ENCODE measurements around the gene SDK2.

SDK2 gene

GRCh38 chr17:73535746-73536145 is 108.5 kb downstream of the SDK2 start:
- DNase-seq (ENCODE audit: low read depth in 1 of 2, low spot score in 1 of 2) = no peak
- TF ChIP-seq JUND (IDR thresholded peaks at IDR 0.05; ENCODE audit: low read depth) = no peak
- in situ Hi-C loops (cut with HindIII; ENCODE audit: low pct_unique_long_range_greater_than_20kb, low sequenced_read_pairs) = no loop called here

DNA sequence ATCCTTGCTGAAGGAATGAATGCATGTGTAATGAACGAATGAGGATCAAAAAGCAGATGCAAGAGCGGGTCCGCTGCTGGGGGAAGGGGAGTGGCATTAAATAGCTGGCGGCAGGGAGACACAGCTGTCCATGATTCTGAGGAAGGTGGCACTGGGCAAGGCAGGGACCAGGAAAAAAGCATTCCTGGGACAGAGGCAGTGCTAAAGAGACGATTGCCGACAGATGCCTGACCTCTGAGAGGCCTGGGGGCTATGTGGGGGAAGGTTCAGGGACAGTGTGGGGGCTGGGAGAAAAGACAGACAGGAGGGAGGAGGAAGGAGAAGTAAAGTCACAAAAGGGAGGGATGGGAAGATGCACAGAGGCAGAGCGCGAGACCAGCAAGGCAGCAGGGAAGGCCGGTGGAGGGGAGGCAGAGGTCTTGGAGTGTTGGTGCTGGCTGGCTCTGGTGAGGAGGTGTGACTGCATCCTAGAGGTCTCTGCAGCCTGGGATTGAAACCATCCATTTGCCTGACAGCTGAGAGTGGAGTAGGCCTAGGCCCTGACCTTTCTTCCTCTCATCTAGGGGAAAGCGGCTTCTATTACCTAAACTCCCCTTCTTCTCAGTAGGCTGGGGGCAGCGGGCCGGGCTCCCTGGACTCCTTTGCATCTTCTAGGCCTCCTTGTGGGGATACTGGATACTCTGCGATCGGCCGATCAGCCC is 109.9 kb downstream of the SDK2 start:
- DNase-seq (ENCODE audit: low read depth in 1 of 2, low spot score in 1 of 2) = no peak
- TF ChIP-seq JUND (IDR thresholded peaks at IDR 0.05; ENCODE audit: low read depth) = no peak
- in situ Hi-C loops (cut with HindIII; ENCODE audit: low pct_unique_long_range_greater_than_20kb, low sequenced_read_pairs) = no loop called here

GRCh38 chr17:73533781-73534180 is 110.5 kb downstream of the SDK2 start:
- DNase-seq (ENCODE audit: low read depth in 1 of 2, low spot score in 1 of 2) = no peak
- in situ Hi-C loops (cut with HindIII; ENCODE audit: low pct_unique_long_range_greater_than_20kb, low sequenced_read_pairs) = no loop called here
- no peak for TF ChIP-seq JUND (IDR thresholded peaks at IDR 0.05; ENCODE audit: low read depth)

- no peak for TF ChIP-seq JUND (IDR thresholded peaks at IDR 0.05; ENCODE audit: low read depth)
- no peak for DNase-seq (ENCODE audit: low read depth in 1 of 2, low spot score in 1 of 2)
- in situ Hi-C loops (cut with HindIII; ENCODE audit: low pct_unique_long_range_greater_than_20kb, low sequenced_read_pairs) = no loop called here
Measured at GRCh38 chr17:73533127-73533526, 111.1 kb downstream of the SDK2 start.

GRCh38 chr17:73532421-73532901 is 111.8 kb downstream of the SDK2 start:
- in situ Hi-C loops (cut with HindIII; ENCODE audit: low pct_unique_long_range_greater_than_20kb, low sequenced_read_pairs) = no loop called here
- DNase-seq (ENCODE audit: low read depth in 1 of 2, low spot score in 1 of 2) = no peak
- TF ChIP-seq JUND (IDR thresholded peaks at IDR 0.05; ENCODE audit: low read depth) = no peak

GRCh38 chr17:73531158-73531557 is 113.1 kb downstream of the SDK2 start:
- no peak for DNase-seq (ENCODE audit: low read depth in 1 of 2, low spot score in 1 of 2)
- in situ Hi-C loops (cut with HindIII; ENCODE audit: low pct_unique_long_range_greater_than_20kb, low sequenced_read_pairs) = no loop called here
- TF ChIP-seq JUND (IDR thresholded peaks at IDR 0.05; ENCODE audit: low read depth) = no peak

GRCh38 chr17:73528679-73529078 is 115.6 kb downstream of the SDK2 start:
- in situ Hi-C loops (cut with HindIII; ENCODE audit: low pct_unique_long_range_greater_than_20kb, low sequenced_read_pairs) = no loop called here
- no peak for DNase-seq (ENCODE audit: low read depth in 1 of 2, low spot score in 1 of 2)
- no peak for TF ChIP-seq JUND (IDR thresholded peaks at IDR 0.05; ENCODE audit: low read depth)

DNA sequence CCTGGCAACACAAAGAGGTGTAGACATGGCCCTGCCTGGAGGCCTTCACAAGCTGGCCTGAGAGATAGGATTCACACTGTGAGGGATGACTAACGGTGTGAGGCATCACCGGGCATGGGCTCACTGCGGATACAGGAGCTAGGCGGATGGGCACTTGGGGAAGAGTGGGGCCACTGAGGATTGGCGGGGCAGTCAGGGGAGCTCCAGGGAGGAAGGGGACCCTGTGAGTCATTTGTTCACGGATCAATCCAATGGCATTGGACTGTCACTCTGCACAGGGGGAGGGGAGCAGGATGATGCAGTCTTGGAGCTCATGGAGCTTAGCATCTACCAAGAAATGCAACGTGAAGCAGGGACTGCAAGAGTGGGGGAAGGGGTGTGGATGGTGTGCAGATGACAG is 117.3 kb downstream of the SDK2 start:
- no peak for TF ChIP-seq JUND (IDR thresholded peaks at IDR 0.05; ENCODE audit: low read depth)
- no peak for DNase-seq (ENCODE audit: low read depth in 1 of 2, low spot score in 1 of 2)
- in situ Hi-C loops (cut with HindIII; ENCODE audit: low pct_unique_long_range_greater_than_20kb, low sequenced_read_pairs) = no loop called here

- TF ChIP-seq JUND (IDR thresholded peaks at IDR 0.05; ENCODE audit: low read depth) = no peak
- no peak for DNase-seq (ENCODE audit: low read depth in 1 of 2, low spot score in 1 of 2)
- in situ Hi-C loops (cut with HindIII; ENCODE audit: low pct_unique_long_range_greater_than_20kb, low sequenced_read_pairs) = no loop called here
Measured at GRCh38 chr17:73524941-73525679, 119.1 kb downstream of the SDK2 start.

GRCh38 chr17:73522696-73523095 is 121.5 kb downstream of the SDK2 start:
- no peak for DNase-seq (ENCODE audit: low read depth in 1 of 2, low spot score in 1 of 2)
- TF ChIP-seq JUND (IDR thresholded peaks at IDR 0.05; ENCODE audit: low read depth) = no peak
- in situ Hi-C loops (cut with HindIII; ENCODE audit: low pct_unique_long_range_greater_than_20kb, low sequenced_read_pairs) = no loop called here

- in situ Hi-C loops (cut with HindIII; ENCODE audit: low pct_unique_long_range_greater_than_20kb, low sequenced_read_pairs) = no loop called here
- no peak for DNase-seq (ENCODE audit: low read depth in 1 of 2, low spot score in 1 of 2)
- no peak for TF ChIP-seq JUND (IDR thresholded peaks at IDR 0.05; ENCODE audit: low read depth)
Measured at GRCh38 chr17:73522107-73522506, 122.1 kb downstream of the SDK2 start.

DNA sequence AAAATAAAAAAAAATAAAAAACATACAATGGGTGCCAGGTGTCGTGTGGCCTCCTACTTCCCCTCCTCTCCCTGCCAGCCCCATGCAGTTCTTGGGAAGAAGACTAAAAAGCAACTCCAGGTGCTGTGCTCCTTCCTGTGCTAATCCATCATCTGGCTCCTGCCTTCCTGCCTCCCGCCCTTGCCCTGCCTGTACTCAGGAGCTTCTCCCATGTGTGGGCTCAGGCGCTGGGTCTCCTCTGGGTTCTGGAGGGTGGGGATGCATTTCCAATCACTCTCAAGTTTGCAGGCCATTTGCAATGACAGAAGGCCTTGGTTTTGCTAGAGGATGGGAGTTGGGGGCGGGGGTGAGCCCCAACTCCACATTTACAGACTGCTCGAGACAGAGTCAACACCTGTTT is 122.9 kb downstream of the SDK2 start:
- in situ Hi-C loops (cut with HindIII; ENCODE audit: low pct_unique_long_range_greater_than_20kb, low sequenced_read_pairs) = no loop called here
- no peak for DNase-seq (ENCODE audit: low read depth in 1 of 2, low spot score in 1 of 2)
- no peak for TF ChIP-seq JUND (IDR thresholded peaks at IDR 0.05; ENCODE audit: low read depth)

DNA sequence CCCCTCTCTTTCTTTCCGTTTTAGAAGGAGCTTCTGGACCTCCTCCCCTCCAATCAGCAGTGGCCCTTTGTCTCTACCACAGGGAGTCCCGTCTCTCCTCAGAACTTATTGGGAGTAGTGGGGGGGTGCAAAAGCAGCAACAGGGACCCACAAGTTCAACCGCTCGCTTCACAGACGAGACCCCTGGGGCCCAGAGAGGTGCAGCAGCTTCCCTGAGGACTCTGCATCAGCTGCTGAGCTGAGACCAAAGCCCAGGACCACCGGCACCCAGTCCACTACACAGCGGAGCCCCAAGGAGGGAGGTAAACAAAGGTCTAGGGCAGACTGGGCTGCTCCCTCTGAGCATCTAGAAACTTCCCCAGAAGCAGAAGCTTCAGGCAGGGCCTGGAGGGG is 123.9 kb downstream of the SDK2 start:
- TF ChIP-seq JUND (IDR thresholded peaks at IDR 0.05; ENCODE audit: low read depth) = no peak
- in situ Hi-C loops (cut with HindIII; ENCODE audit: low pct_unique_long_range_greater_than_20kb, low sequenced_read_pairs) = no loop called here

More for the DNA sequence above, 123.9 kb downstream of the SDK2 start:
- no peak for DNase-seq (ENCODE audit: low read depth in 1 of 2, low spot score in 1 of 2)
